HS-27A (cell line): ENCODE measurements around the gene URB2.
"Not testable (repeated sequence)": the region's sequence is repeated elsewhere in the genome, so short reads cannot be mapped to it uniquely, and the experiment has no call there.

ENCODE experiments used
- DNase-seq: peaks from one replicate; pipeline ENCODE4 v3.0.0-alpha.2; 2012; ENCODE audit warnings: low read depth, missing footprints

The URB2 gene

GRCh38 chr1:229614701-229615100 lies 11.3 kb upstream of the URB2 start:
- no peak for DNase-seq

GRCh38 chr1:229617351-229618100 lies 8.5 kb upstream of the URB2 start:
- no peak for DNase-seq

GRCh38 chr1:229619002-229619401 lies 7.0 kb upstream of the URB2 start:
- no peak for DNase-seq

- no peak for DNase-seq
Measured at GRCh38 chr1:229619614-229620013, 6.4 kb upstream of the URB2 start.

GRCh38 chr1:229620876-229621275 lies 5.2 kb upstream of the URB2 start:
- no peak for DNase-seq

GRCh38 chr1:229621663-229622062 lies 4.4 kb upstream of the URB2 start:
- no peak for DNase-seq

- DNase-seq: not testable (repeated sequence)
Measured at GRCh38 chr1:229622641-229623120, 3.4 kb upstream of the URB2 start.

- no peak for DNase-seq
Measured at GRCh38 chr1:229623225-229623624, 2.8 kb upstream of the URB2 start.

- no peak for DNase-seq
Measured at GRCh38 chr1:229623838-229624237, 2.2 kb upstream of the URB2 start.

GRCh38 chr1:229624521-229625070 lies 1.5 kb upstream of the URB2 start:
- DNase-seq: no peak

- DNase-seq: no peak
Measured at GRCh38 chr1:229625071-229625914, 754 bp upstream of the URB2 start.

- DNase-seq: no peak
Measured at GRCh38 chr1:229627003-229627402, 956 bp downstream of the URB2 start.

GRCh38 chr1:229629261-229629660 lies 3.2 kb downstream of the URB2 start:
- DNase-seq: no peak

- no peak for DNase-seq
Measured at GRCh38 chr1:229631148-229631547, 5.1 kb downstream of the URB2 start.

- DNase-seq: no peak
Measured at GRCh38 chr1:229631966-229632365, 5.9 kb downstream of the URB2 start.

- DNase-seq: no peak
Measured at GRCh38 chr1:229636042-229636441, 10.0 kb downstream of the URB2 start.

- DNase-seq: no peak
Measured at GRCh38 chr1:229637746-229638145, 11.7 kb downstream of the URB2 start.

GRCh38 chr1:229640455-229640854 lies 14.4 kb downstream of the URB2 start:
- no peak for DNase-seq

- DNase-seq: no peak
Measured at GRCh38 chr1:229641306-229641705, 15.3 kb downstream of the URB2 start.

GRCh38 chr1:229642376-229642775 lies 16.3 kb downstream of the URB2 start:
- no peak for DNase-seq

- DNase-seq: no peak
Measured at GRCh38 chr1:229642970-229643369, 16.9 kb downstream of the URB2 start.

GRCh38 chr1:229643996-229644745 lies 18.1 kb downstream of the URB2 start:
- DNase-seq: no peak
